GM13977 (cell line): ENCODE data around the gene CMTM2.
A peak's percentile ranks its signal among the peaks of the same experiment; 100 is the strongest.

Experiments used
- DNase-seq: peaks from one replicate; pipeline ENCODE4 v3.0.0; 2012; ENCODE audit warnings: low spot score
- CTCF ChIP-seq: IDR thresholded peaks from 2 replicates; pipeline ENCODE4 v1.5.1; 2012; ENCODE audit warnings: mild to moderate bottlenecking, control low read depth; ENCODE audit not compliant: insufficient read depth; ENCODE audit errors: extremely low read depth, missing control alignments
- in situ Hi-C: fragments of 300-500 bp; cut with MboI; formaldehyde crosslinking; loops from one replicate; pipeline ENCODE4 v1.12.0; 2022; ENCODE audit warnings: low sequenced_read_pairs, low pct_unique_long_range_greater_than_20kb, mixed read lengths, inconsistent platforms; ENCODE audit not compliant: unreplicated experiment

The CMTM2 gene

GRCh38 chr16:66598111-66598510, 18.8 kb downstream of the CMTM2 start:
- TF ChIP-seq CTCF = no peak
- no peak for DNase-seq
- in situ Hi-C loops = loop anchor here (25.0 kb wide), 1 partner anchor 186 kb away; no protein-coding TSS in a partner anchor

GRCh38 chr16:66599726-66600125, 20.5 kb downstream of the CMTM2 start:
- in situ Hi-C loops = loop anchor here (25.0 kb wide), 1 partner anchor 187 kb away; no protein-coding TSS in a partner anchor
- no peak for TF ChIP-seq CTCF

GRCh38 chr16:66600477-66600876, 21.2 kb downstream of the CMTM2 start:
- in situ Hi-C loops = no loop called here
- no peak for DNase-seq
- TF ChIP-seq CTCF = no peak

More at GRCh38 chr16:66599726-66600125, 20.5 kb downstream of the CMTM2 start:
- DNase-seq = no peak

GRCh38 chr16:66601471-66601870, 22.2 kb downstream of the CMTM2 start:
- DNase-seq = no peak
- in situ Hi-C loops = no loop called here
- no peak for TF ChIP-seq CTCF

GRCh38 chr16:66603537-66604375, 24.5 kb downstream of the CMTM2 start:
- peak; percentile 59 for DNase-seq
- TF ChIP-seq CTCF = no peak
- in situ Hi-C loops = no loop called here

- in situ Hi-C loops = no loop called here
- peak; percentile 89 for TF ChIP-seq CTCF
- DNase-seq = peak; percentile 86
Measured at GRCh38 chr16:66604376-66605176, 25.3 kb downstream of the CMTM2 start, which contains the start of gene CMTM3. TSS of gene CMTM3 (plus strand) at chr16:66604704. CDS start at chr16:66604806, 102 bp downstream.
